GM12891 (cell line): ENCODE data around the gene ZSCAN21.

Experiments
- PAX5 ChIP-seq: IDR thresholded peaks from 2 replicates; pipeline ENCODE4 v1.6.1; 2011; ENCODE audit warnings: low read length, moderate library complexity, mild to moderate bottlenecking; ENCODE audit not compliant: insufficient read depth, severe bottlenecking
- POLR2A ChIP-seq: IDR thresholded peaks from 2 replicates; pipeline ENCODE4 v1.6.1; 2011; ENCODE audit warnings: low read depth, low read length, control low read depth
- POLR2AphosphoS5 ChIP-seq: IDR thresholded peaks from 2 replicates; pipeline ENCODE4 v1.6.1; 2011; ENCODE audit warnings: low read depth, low read length, control low read depth

DNA sequence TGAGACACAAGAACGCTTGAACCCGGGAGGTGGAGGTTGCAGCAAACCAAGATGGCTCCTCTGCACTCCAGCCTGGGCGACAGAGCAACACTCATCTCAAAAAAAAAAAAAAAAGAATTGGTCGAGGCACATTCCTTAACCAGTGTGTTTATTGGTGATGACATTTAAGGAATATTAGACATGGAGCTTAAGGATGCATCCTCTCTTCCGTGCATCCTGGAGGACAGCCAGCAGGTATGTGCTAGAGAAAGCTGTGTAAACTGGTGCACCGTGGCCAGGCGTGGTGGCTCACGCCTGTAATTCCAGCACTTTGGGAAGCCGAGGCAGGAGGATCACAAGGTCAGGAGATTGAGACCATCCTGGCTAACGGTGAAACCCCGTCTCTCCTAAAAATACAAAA lies 22.4 kb upstream of the ZSCAN21 start:
- no peak for TF ChIP-seq POLR2AphosphoS5
- no peak for TF ChIP-seq PAX5
- no peak for TF ChIP-seq POLR2A
